ENCODE measurements around the gene TNS2. TPM values are rescaled to one million over a fixed set of nuclear protein-coding genes. Genes with fewer than 3 reads are reported as not detected.
A peak's percentile ranks its signal among the peaks of the same experiment; 100 is the strongest.

The TNS2 gene
- total and polyA plus RNA-seq, 9 of the 15 experiments (the other 6 are each of a cell fraction or from before 2014, with no cell fraction given): 0.28 to 3.1 (median 1.2) TPM; not detected in 1

DNA sequence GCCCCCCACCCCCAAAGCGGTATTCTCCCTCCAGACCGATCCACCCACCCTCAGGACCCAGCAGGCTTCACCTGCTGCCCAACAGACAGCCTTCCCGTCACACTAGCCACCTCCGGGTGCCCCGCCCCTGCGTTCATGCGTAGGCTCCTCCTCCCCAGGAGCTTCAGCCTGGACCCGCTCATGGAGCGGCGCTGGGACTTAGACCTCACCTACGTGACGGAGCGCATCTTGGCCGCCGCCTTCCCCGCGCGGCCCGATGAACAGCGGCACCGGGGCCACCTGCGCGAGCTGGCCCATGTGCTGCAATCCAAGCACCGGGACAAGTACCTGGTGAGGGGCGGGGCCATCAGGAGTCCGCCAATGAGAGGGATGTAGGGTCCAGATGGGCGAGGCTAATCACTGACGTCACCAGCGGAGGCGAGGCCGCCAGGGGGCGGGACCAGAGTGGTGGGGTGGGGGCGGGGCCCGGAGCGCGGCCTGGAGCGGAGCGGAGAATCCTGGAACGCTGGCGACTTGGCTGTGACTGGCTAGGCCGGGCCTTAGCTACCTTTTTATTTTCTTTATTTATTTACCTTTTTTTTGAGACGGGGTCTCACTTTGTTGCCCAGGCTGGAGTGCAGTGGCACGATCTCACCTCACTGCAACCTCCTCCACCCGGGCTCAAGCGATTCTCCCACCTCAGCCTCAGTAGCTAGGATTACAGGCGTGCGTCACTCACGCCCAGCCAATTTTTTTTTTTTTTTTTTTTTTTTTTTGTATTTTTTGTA lies 4.4 kb downstream of the TNS2 start (continued):
- no peak for TF ChIP-seq ZMIZ1 (IDR thresholded peaks at IDR 0.05; ENCODE audit: low read depth in 2 of 2, low read length in 2 of 2)
- TF ChIP-seq, protein P1, sequence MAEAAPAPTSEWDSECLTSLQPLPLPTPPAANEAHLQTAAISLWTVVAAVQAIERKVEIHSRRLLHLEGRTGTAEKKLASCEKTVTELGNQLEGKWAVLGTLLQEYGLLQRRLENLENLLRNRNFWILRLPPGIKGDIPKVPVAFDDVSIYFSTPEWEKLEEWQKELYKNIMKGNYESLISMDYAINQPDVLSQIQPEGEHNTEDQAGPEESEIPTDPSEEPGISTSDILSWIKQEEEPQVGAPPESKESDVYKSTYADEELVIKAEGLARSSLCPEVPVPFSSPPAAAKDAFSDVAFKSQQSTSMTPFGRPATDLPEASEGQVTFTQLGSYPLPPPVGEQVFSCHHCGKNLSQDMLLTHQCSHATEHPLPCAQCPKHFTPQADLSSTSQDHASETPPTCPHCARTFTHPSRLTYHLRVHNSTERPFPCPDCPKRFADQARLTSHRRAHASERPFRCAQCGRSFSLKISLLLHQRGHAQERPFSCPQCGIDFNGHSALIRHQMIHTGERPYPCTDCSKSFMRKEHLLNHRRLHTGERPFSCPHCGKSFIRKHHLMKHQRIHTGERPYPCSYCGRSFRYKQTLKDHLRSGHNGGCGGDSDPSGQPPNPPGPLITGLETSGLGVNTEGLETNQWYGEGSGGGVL (CRISPR knock-in tag; IDR thresholded peaks at IDR 0.05): no peak
- TF ChIP-seq MYNN (IDR thresholded peaks at IDR 0.05): no peak
- no peak for TF ChIP-seq MYNN (CRISPR knock-in tag; IDR thresholded peaks at IDR 0.05)
- no peak for TF ChIP-seq CBFA2T3 (IDR thresholded peaks at IDR 0.05)
- TF ChIP-seq, protein P2, sequence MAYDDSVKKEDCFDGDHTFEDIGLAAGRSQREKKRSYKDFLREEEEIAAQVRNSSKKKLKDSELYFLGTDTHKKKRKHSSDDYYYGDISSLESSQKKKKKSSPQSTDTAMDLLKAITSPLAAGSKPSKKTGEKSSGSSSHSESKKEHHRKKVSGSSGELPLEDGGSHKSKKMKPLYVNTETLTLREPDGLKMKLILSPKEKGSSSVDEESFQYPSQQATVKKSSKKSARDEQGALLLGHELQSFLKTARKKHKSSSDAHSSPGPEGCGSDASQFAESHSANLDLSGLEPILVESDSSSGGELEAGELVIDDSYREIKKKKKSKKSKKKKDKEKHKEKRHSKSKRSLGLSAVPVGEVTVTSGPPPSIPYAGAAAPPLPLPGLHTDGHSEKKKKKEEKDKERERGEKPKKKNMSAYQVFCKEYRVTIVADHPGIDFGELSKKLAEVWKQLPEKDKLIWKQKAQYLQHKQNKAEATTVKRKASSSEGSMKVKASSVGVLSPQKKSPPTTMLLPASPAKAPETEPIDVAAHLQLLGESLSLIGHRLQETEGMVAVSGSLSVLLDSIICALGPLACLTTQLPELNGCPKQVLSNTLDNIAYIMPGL (CRISPR knock-in tag; IDR thresholded peaks at IDR 0.05): no peak
- no peak for TF ChIP-seq POLR3A (IDR thresholded peaks at IDR 0.05; ENCODE audit: borderline replicate concordance, extremely low read depth, insufficient read depth, insufficient read length)
- TF ChIP-seq MAFF (IDR thresholded peaks at IDR 0.05; ENCODE audit: low read length): no peak
- peak; percentile 47; the same call in 1 of the 2 replicates for TF ChIP-seq JUND (IDR thresholded peaks at IDR 0.05; ENCODE audit: borderline replicate concordance, low read depth, low read length)
- peak; percentile 36; the same call in 1 of the 3 replicates for TF ChIP-seq JUND (tag; IDR thresholded peaks at IDR 0.05; ENCODE audit: borderline replicate concordance, low read depth, low read length)
- TF ChIP-seq ZNF263 (CRISPR knock-in tag; IDR thresholded peaks at IDR 0.05; ENCODE audit: borderline replicate concordance): no peak
- TF ChIP-seq MED1 (CRISPR knock-in tag; IDR thresholded peaks at IDR 0.05; ENCODE audit: borderline replicate concordance): no peak
- peak; percentile 88; the same call in 1 of the 2 replicates for TF ChIP-seq EP400 (IDR thresholded peaks at IDR 0.05)
- no peak for TF ChIP-seq SMARCA5 (IDR thresholded peaks at IDR 0.05)
- no peak for TF ChIP-seq PPARD (CRISPR knock-in tag; IDR thresholded peaks at IDR 0.05)
- no peak for TF ChIP-seq HMG20A (CRISPR knock-in tag; conservative IDR thresholded peaks at IDR 0.05)
